Neural progenitor cell (in vitro differentiated cells): ENCODE measurements around the gene PTPRJ. TPM values are rescaled to one million over a fixed set of nuclear protein-coding genes. Genes with fewer than 3 reads are reported as not detected.

ENCODE experiments used
- DNase-seq: peaks from one replicate; pipeline ENCODE4 v3.0.0-alpha.2; 2016; ENCODE audit warnings: low spot score
- H2AFZ ChIP-seq: fragments of 200-600 bp; sonication (generic); replicated peaks from 2 replicates; pipeline ENCODE4 v1.6.1; 2016; ENCODE audit warnings: antibody characterized with exemption
- H3F3A ChIP-seq: fragments of 200-600 bp; sonication (generic); 2 replicates; pipeline ENCODE4 v1.6.1; 2016; ENCODE audit warnings: antibody characterized with exemption, low read depth
- H3K27ac ChIP-seq: fragments of 200-600 bp; sonication (generic); 2 replicates; pipeline ENCODE4 v1.5.1; 2016; ENCODE audit warnings: mild to moderate bottlenecking
- H3K27me3 ChIP-seq: fragments of 200-600 bp; sonication (generic); 2 replicates; pipeline ENCODE4 v1.6.1; 2016; ENCODE audit warnings: mild to moderate bottlenecking, moderate library complexity
- H3K36me3 ChIP-seq: fragments of 200-600 bp; sonication (generic); 2 replicates; pipeline ENCODE4 v1.5.1; 2016
- H3K4me1 ChIP-seq: fragments of 200-600 bp; sonication (generic); 2 replicates; pipeline ENCODE4 v1.6.1; 2016; ENCODE audit warnings: mixed run types
- H3K4me2 ChIP-seq: fragments of 200-600 bp; sonication (generic); 2 replicates; pipeline ENCODE4 v1.6.1; 2016
- H3K4me3 ChIP-seq: fragments of 200-600 bp; sonication (generic); 2 replicates; pipeline ENCODE4 v1.5.1; 2016
- H3K79me2 ChIP-seq: fragments of 200-600 bp; sonication (generic); 2 replicates; pipeline ENCODE4 v1.6.1; 2016; ENCODE audit warnings: low read depth
- H3K9ac ChIP-seq: fragments of 200-600 bp; sonication (generic); 2 replicates; pipeline ENCODE4 v1.6.1; 2016
- H3K9me3 ChIP-seq: fragments of 200-600 bp; sonication (generic); 2 replicates; pipeline ENCODE4 v1.5.1; 2016; ENCODE audit warnings: low read depth
- H4K20me1 ChIP-seq: fragments of 200-600 bp; sonication (generic); 2 replicates; pipeline ENCODE4 v1.6.1; 2016; ENCODE audit warnings: low read depth
- H3K27ac Mint-ChIP-seq: 3 replicates; pipeline ENCODE4 v1.8.0; 2021; ENCODE audit warnings: mixed read lengths
- H3K27me3 Mint-ChIP-seq: 2 replicates; pipeline ENCODE4 v1.8.0; 2022; ENCODE audit warnings: low read depth, mild to moderate bottlenecking, inconsistent platforms, moderate library complexity, mixed read lengths; ENCODE audit not compliant: insufficient read depth
- H3K36me3 Mint-ChIP-seq: 3 replicates; pipeline ENCODE4 v1.8.0; 2021; ENCODE audit warnings: mixed read lengths
- H3K4me1 Mint-ChIP-seq: 3 replicates; pipeline ENCODE4 v1.8.0; 2021; ENCODE audit warnings: mixed read lengths
- H3K4me3 Mint-ChIP-seq: 3 replicates; pipeline ENCODE4 v1.8.0; 2021; ENCODE audit warnings: mild to moderate bottlenecking, moderate library complexity, mixed read lengths
- H3K9me3 Mint-ChIP-seq: 3 replicates; pipeline ENCODE4 v1.8.0; 2020; ENCODE audit warnings: mixed read lengths
- EZH2 ChIP-seq: fragments of 200-600 bp; sonication (generic); IDR thresholded peaks from 2 replicates; pipeline ENCODE4 v1.6.1; 2017; ENCODE audit warnings: antibody characterized with exemption, mild to moderate bottlenecking, moderate library complexity
- EZH2phosphoT487 ChIP-seq: fragments of 200-600 bp; sonication (generic); IDR thresholded peaks from 2 replicates; pipeline ENCODE4 v1.6.1; 2017; ENCODE audit warnings: antibody characterized with exemption
- total RNA-seq: library from RNA; depleted of rRNA; stranded (reverse); fragments of >200 nt; gene quantifications from 2 replicates; pipeline ENCODE4 v1.2.3, GENCODE V29; 2015; ENCODE audit warnings: low replicate concordance
- TF ChIP-seq, protein P1 (sequence below): fragments of 200-600 bp; sonication (generic); IDR thresholded peaks from 2 replicates; pipeline ENCODE4 v1.5.1; 2017; ENCODE audit warnings: antibody characterized with exemption, mild to moderate bottlenecking

Gene PTPRJ
- total RNA-seq, 1 donor from 2014 or later: 28.0 TPM

DNA sequence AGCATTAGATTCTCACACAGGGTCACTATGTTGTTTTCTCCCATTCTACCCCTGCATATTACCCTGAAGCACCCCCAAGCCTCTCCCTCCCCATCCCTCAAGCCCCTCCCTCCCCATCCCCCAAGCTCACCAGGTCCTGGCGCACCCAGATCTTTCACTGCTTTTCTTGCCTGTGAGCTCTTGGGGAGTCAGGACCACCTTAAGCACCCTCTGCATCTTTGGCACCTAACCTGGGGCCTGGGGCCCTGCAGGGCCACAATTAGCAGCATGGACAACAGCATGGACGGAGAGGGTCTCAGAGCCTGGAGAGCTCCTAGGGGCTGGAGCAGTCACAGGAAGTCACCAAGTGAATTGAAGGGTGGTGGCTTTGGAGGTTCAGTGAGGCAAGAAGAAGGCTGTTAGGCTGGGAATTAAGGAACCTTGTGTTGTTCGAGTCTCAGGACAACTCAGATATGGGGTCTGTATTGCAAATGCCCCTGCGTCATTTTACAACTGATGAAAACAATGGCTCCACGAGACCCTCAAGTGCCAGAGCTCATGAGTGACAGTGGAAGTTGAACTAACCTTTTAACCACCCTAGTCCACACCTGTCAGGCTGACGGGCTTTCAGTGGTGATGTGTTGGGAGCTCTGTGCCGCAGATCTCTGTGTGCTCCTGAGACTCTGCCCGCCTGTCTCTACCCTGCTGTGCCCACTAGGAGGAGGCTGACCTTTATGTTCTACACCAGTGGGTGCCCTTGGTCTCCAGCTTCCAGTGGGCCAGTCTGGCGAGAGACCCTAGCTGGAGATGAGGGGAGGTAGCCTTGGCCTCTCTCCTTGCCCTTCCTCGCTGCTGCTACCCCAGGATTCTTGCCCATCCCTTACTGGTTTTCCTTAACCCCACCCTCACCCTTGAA, 125.0 kb downstream of the PTPRJ start:
- H3K9ac ChIP-seq: no peak overlapping the region
- H3K4me1 ChIP-seq: peaks cover 29% of the 10 kb centered on the region
- H3K27ac ChIP-seq: no peak overlapping the region
- no peak for DNase-seq
- Mint-ChIP-seq H3K36me3 (no peaks in the 10 kb centered on the region), H3K9me3 (no peaks in the 10 kb centered on the region), H3K27ac (peak overlapping the region; percentile 2), H3K4me3 (no peak overlapping the region), H3K4me1 (peaks cover 62% of the 10 kb centered on the region), H3K27me3 (peaks cover 2% of the 10 kb centered on the region)
- H3F3A ChIP-seq: peaks cover 25% of the 10 kb centered on the region
- no peaks in the 10 kb centered on the region for H3K36me3 ChIP-seq
- H3K9me3 ChIP-seq: no peaks in the 10 kb centered on the region
- TF ChIP-seq EZH2phosphoT487 (no peak), EZH2 (no peak)
- TF ChIP-seq, protein P1, sequence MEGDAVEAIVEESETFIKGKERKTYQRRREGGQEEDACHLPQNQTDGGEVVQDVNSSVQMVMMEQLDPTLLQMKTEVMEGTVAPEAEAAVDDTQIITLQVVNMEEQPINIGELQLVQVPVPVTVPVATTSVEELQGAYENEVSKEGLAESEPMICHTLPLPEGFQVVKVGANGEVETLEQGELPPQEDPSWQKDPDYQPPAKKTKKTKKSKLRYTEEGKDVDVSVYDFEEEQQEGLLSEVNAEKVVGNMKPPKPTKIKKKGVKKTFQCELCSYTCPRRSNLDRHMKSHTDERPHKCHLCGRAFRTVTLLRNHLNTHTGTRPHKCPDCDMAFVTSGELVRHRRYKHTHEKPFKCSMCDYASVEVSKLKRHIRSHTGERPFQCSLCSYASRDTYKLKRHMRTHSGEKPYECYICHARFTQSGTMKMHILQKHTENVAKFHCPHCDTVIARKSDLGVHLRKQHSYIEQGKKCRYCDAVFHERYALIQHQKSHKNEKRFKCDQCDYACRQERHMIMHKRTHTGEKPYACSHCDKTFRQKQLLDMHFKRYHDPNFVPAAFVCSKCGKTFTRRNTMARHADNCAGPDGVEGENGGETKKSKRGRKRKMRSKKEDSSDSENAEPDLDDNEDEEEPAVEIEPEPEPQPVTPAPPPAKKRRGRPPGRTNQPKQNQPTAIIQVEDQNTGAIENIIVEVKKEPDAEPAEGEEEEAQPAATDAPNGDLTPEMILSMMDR: no peak
- H4K20me1 ChIP-seq: peaks cover 73% of the 10 kb centered on the region
- no peaks in the 10 kb centered on the region for H3K79me2 ChIP-seq
- no peaks in the 10 kb centered on the region for H3K27me3 ChIP-seq
- no peak overlapping the region for H3K4me3 ChIP-seq
- H2AFZ ChIP-seq: no peak overlapping the region
- no peak overlapping the region for H3K4me2 ChIP-seq

DNA sequence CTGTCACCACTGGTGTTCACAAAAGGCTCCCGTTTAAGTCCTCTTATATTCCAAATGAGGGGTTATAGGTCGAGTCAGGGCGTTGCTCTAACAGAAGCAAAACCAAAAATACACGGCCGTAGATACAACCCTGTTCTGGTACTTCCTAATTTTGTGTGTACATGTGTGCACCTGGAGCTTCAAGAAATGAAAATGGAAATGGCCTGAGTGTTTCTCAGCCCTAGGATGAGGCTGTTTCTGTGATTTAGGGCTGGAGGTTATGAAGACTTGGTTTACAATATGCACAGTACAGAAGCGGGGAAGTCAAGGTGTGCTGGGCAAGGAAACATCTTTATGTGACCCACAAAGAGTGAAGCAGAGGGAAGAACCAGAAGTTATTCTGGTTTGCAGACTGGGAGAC, 125.8 kb downstream of the PTPRJ start:
- H3K36me3 Mint-ChIP-seq: no peaks in the 10 kb centered on the region
- Histone ChIP-seq H3K9me3 (no peaks in the 10 kb centered on the region), H3K27ac (no peak overlapping the region), H3K9ac (no peak overlapping the region), H3K79me2 (no peaks in the 10 kb centered on the region), H3K4me3 (no peak overlapping the region), H3F3A (peaks cover 25% of the 10 kb centered on the region), H3K36me3 (no peaks in the 10 kb centered on the region), H2AFZ (no peak overlapping the region), H3K4me1 (peaks cover 25% of the 10 kb centered on the region), H3K4me2 (no peak overlapping the region), H4K20me1 (peaks cover 64% of the 10 kb centered on the region), H3K27me3 (no peaks in the 10 kb centered on the region)
- no peak overlapping the region for H3K27ac Mint-ChIP-seq
- no peaks in the 10 kb centered on the region for H3K9me3 Mint-ChIP-seq
- H3K27me3 Mint-ChIP-seq: peaks cover 2% of the 10 kb centered on the region
- H3K4me3 Mint-ChIP-seq: no peak overlapping the region
- DNase-seq: no peak
- H3K4me1 Mint-ChIP-seq: peaks cover 58% of the 10 kb centered on the region
- TF ChIP-seq, protein P1: no peak
- TF ChIP-seq EZH2: no peak

DNA sequence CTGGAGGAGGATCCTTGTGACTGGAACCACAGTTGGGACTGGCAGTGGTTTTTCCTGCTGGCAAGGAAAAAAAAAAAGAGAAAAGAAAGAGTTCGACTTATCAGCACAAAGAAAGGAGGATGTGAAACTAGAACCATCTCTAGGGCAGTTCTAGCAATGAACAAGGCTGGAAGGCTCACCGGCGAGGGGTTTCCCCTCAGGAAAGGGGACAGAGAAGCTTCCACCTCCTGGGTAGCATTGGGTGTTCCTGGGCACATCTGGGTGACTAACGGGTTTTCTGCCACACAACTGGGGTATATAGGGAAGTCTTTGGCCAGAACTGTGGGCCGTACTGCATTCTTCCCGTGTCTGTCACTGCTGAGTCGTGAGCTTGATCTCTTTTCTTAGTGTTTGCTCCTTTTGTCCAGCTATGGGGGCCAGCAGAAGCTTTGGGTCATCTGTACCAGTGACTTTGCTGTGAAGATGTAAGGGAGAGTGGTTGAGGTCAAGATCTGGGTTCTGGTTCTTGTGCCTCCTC, 126.9 kb downstream of the PTPRJ start:
- Histone ChIP-seq H3F3A (peaks cover 25% of the 10 kb centered on the region), H3K79me2 (no peaks in the 10 kb centered on the region), H3K27ac (no peak overlapping the region), H3K9ac (no peak overlapping the region), H3K36me3 (no peaks in the 10 kb centered on the region), H3K4me1 (peaks cover 22% of the 10 kb centered on the region), H3K4me2 (no peak overlapping the region), H4K20me1 (peaks cover 54% of the 10 kb centered on the region), H3K9me3 (no peaks in the 10 kb centered on the region), H3K4me3 (no peak overlapping the region), H2AFZ (no peak overlapping the region), H3K27me3 (no peaks in the 10 kb centered on the region)
- TF ChIP-seq EZH2phosphoT487 (no peak), EZH2 (no peak)
- TF ChIP-seq, protein P1: no peak
- H3K9me3 Mint-ChIP-seq: no peaks in the 10 kb centered on the region
- peaks cover 47% of the 10 kb centered on the region for H3K4me1 Mint-ChIP-seq
- peak overlapping the region; percentile 78 for H3K27ac Mint-ChIP-seq
- H3K36me3 Mint-ChIP-seq: peaks cover under 1% of the 10 kb centered on the region
- no peak overlapping the region for H3K4me3 Mint-ChIP-seq
- no peak for DNase-seq
- H3K27me3 Mint-ChIP-seq: peaks cover 2% of the 10 kb centered on the region
